ENCODE data around the gene PRR30.

PRR30 gene

GRCh38 chr2:27155069-27155520, 15.9 kb upstream of the PRR30 start:
- peak; percentile 26 for DNase-seq (ENCODE audit: low read depth, low spot score)
- H3K27ac ChIP-seq: no peak overlapping the region

- no peak for DNase-seq (ENCODE audit: low read depth, low spot score)
- H3K27ac ChIP-seq: no peak overlapping the region
Observed at GRCh38 chr2:27154488-27154887, 15.3 kb upstream of the PRR30 start.

DNA sequence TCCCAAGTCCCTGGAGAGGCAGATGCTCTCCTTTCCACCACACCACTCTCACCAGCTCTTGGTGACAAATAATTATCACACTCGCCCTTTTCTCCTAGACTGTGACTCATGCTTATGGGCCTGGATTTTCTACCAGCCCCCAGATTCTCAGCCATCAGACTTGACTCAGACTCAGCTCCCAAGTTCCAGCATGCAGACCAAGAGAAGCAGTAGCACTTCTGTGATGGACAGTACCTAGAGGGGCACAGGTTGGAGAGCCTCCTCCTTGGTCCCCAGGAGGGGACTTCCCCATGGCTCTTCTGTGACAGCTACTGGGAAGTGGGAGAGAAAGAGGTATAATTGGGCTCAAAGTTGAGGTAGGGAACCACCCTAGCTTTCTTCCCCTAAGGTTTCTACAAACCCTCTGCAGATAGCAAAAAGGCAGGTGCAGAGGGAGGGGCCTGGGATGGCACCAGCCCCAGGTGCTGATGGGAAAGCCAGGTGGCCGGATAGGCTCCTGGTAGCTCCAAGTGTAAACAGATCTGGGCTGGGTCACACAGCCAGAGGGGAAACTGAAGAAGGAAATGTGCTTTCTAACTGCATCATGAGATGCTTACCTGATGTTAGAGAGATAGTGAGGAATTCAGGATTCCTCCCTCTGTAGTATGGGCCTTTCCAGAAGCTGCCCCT, 13.7 kb upstream of the PRR30 start:
- no peak overlapping the region for H3K27ac ChIP-seq
- DNase-seq (ENCODE audit: low read depth, low spot score): no peak

- H3K27ac ChIP-seq: no peak overlapping the region
- no peak for DNase-seq (ENCODE audit: low read depth, low spot score)
Observed at GRCh38 chr2:27152102-27152795, 13.0 kb upstream of the PRR30 start.

DNA sequence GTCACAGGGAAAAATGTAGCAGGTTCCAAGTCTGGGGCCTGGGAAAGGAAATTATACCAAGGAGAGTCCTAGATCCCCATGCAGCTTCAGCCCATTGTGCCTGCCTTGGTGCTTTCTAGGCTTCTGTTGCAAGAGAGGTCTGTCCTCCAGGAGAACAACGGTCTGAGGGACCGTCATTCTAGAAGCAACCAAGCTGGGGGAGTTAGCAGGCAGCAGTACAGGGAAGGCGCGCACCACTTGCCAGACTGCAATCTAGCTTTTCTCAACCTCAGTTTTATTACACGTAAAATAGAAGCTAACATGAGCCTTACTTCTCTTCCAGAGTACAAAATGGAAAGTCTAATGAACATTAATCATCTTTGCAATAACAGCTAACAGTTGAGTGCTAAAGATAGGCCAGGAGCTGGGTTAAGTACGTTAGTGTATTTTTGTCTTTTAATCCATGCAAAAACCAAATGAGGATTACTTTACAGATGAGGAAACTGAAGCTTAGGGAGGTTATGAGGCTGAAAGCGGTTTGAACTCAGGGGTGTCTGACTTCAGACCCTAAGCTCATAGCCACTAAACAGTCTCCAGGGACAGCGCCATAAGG, 11.5 kb upstream of the PRR30 start:
- no peak overlapping the region for H3K27ac ChIP-seq
- no peak for DNase-seq (ENCODE audit: low read depth, low spot score)

GRCh38 chr2:27149570-27150405, 10.6 kb upstream of the PRR30 start:
- no peak for DNase-seq (ENCODE audit: low read depth, low spot score)
- H3K27ac ChIP-seq: no peak overlapping the region

DNA sequence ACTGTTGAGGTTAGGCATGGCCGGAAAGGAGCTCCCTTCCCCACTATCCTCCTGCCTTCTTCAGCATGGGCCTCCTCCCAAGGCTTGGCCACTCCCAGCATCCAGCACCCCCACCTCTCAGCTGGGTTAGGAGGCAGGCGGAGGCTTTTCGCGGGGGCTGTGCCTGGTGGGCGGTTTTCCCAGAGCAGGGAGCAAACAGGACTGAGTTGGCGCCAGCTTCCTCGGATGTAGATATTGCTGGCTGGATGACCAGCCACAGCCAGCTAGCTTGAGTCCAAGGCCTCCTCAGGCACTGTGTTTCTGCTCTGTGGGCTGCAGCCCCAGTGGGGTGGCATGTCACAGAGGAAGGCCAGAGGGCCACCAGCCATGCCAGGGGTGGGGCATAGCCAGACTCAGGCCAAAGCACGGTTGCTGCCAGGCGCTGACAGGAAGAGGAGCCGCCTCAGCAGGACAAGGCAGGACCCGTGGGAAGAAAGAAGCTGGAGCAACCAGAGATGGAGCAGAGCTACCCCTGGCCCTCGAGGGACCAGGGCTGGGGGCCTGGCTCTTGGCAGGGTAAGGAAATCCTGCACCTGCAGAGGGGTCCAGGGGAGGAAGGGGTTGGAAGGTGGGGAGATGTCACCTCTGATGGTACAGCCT, 9.7 kb upstream of the PRR30 start, which contains the start of gene TCF23:
TCF23 (plus strand) TSS at position 204 of the 639 bp plus-strand sequence; CDS start at position 334, 130 bp downstream.
- H3K27ac ChIP-seq: no peak within 1 kb of the TSS

GRCh38 chr2:27147935-27148334, 8.7 kb upstream of the PRR30 start:
- H3K27ac ChIP-seq: no peak overlapping the region
- no peak for DNase-seq (ENCODE audit: low read depth, low spot score)

More for the DNA sequence above, 9.7 kb upstream of the PRR30 start, which contains the start of gene TCF23:
- no peak for DNase-seq (ENCODE audit: low read depth, low spot score)

- DNase-seq (ENCODE audit: low read depth, low spot score): no peak
- H3K27ac ChIP-seq: no peak overlapping the region
Observed at GRCh38 chr2:27145682-27146081, 6.5 kb upstream of the PRR30 start.

GRCh38 chr2:27143285-27143684, 4.1 kb upstream of the PRR30 start:
- no peak overlapping the region for H3K27ac ChIP-seq

GRCh38 chr2:27138111-27138510, 1.1 kb downstream of the PRR30 start:
- H3K27ac ChIP-seq: no peak overlapping the region
- no peak for DNase-seq (ENCODE audit: low read depth, low spot score)

More at GRCh38 chr2:27143285-27143684, 4.1 kb upstream of the PRR30 start:
- no peak for DNase-seq (ENCODE audit: low read depth, low spot score)

DNA sequence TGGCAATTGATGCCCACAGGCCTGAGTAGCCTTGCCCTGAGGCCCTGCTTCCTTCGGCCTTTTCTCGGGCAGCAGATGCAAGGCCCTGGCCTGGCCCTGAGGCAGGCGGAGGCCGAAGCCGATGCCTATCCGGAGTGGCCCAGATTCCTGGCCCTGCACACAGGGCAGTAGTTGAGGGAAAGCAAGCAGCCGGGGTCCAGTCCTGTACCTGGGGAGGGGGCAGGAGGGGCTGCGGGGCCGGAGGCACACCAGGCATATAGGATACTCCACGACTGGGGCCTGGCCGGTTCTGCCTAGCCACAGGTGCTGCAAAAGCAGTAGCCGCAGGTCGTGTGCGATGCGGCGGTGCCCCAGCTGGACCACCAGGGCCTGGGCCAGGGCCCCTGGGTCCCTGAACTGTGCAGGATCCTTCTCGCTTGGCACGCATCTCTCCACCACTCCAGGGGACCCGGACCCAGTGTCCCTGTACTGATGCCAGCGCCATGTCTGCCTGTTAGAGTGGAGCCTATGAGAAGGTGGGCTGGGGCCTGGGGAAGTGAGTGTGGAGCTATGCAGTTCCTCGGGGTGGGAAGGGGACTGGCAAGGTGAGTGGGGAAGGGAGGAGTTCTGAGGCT, 1.8 kb downstream of the PRR30 start:
- no peak overlapping the region for H3K27ac ChIP-seq
- DNase-seq (ENCODE audit: low read depth, low spot score): no peak

DNA sequence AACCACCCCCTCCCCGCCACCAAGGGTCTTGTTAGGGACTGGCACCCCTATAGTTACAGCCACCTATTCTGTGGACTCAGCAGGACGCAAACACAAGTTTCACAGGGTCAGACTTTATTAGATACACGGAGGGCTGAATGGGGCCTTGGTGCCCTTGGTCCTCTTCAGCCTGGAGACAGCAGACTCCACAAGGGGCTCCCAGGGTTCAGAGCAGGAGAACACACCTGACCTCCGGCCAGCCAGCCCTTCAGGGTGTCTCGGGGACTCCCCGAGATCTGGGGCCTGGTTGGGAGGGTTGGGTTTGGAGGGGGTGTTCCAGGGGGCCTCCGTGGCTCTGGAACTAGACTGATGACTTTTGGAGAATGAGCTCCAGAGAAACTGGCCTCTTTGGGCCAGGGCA, 2.5 kb downstream of the PRR30 start:
- H3K27ac ChIP-seq: no peak overlapping the region
- DNase-seq (ENCODE audit: low read depth, low spot score): no peak

DNA sequence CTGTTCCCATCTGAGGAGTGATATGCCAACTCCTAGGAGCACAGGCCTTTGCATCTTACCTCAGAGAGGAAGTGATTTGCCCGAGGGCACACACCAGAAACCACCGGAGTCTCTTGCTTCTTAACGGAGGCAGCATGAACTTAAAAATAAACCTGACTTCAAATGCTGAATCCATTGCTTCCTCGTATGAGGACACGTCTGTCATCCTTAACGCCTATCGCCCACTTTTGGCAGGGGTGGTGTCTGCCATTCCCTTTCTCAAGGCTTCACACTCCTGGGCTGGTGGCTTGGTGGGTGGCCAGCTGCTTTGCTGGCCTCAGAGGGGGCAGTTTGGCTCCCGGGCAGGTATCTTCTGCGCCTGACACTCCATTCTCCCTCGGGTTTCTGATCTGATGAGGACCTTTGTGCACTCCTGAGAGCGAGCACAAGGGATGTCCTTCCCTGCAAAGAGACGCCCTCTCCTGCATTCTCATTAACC, 3.7 kb downstream of the PRR30 start:
- DNase-seq (ENCODE audit: low read depth, low spot score): no peak
- no peak overlapping the region for H3K27ac ChIP-seq

GRCh38 chr2:27134781-27135477, 4.3 kb downstream of the PRR30 start:
- H3K27ac ChIP-seq: no peak overlapping the region
- no peak for DNase-seq (ENCODE audit: low read depth, low spot score)

- peak; percentile 49 for DNase-seq (ENCODE audit: low read depth, low spot score)
- H3K27ac ChIP-seq: peak within 1 kb of the TSS; percentile 19
Observed at GRCh38 chr2:27133905-27134780, 5.1 kb downstream of the PRR30 start, which contains the start of gene PREB. Gene PREB, minus strand, starts transcription at chr2:27134636. Its CDS starts 215 bp downstream, at chr2:27134421.

DNA sequence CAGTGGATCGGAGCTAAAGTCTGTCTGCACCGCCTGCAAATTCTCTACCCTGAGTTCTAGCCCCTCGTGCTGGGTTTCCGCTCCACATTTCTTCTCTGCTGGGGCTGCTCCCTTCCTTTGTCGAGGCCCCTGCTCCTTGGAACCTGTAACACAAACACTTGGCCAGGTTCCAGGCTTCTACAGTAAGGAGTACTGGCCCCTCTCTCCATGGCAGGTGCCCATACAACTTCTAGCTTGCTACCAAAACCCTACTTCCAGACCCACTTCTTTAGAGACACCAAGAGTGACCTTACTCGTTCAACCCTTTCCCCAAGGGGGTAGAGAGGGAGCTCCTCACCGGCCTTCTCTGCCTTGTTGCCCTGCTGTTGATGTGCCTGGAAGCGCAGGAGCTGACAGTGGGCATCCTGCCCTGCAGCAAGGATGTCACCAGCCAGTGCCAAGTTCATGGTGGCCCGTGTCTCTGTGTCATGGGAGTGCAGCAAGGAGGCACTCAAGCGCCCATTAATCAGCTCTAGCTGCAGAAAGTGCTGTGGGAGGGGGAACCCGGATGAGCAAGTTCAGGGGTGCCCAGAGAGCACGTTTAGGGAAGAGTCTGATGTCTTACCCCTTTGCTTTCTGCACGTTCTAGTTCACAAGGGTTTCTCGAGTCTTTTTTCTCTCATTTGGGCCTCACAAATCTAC, 5.9 kb downstream of the PRR30 start:
- no peak overlapping the region for H3K27ac ChIP-seq
- no peak for DNase-seq (ENCODE audit: low read depth, low spot score)

Data from epithelial cell of prostate (primary cell).